Heart left ventricle (tissue), 16 donors: ENCODE results near the gene ABLIM2. TPM values are rescaled to one million over a fixed set of nuclear protein-coding genes. Genes with fewer than 3 reads are reported as not detected.

ENCODE experiments used
- ATAC-seq, 4 donors: fragments of 200-7000 bp; cut with Tn5 transposase; one replicate each; pipeline ENCODE4 v1.9.1; 2020 to 2022; ENCODE audit warnings: moderate library complexity in 4 of 4, mild to moderate bottlenecking in 3 of 4, moderate number of reproducible peaks in 1 of 4
- DNase-seq, 5 donors: peaks; one replicate each; pipeline ENCODE4 v3.0.0-alpha.2; 2020
- H3K27ac ChIP-seq, 12 donors: fragments of 200-600 bp; sonication (generic) in 4 of 12; one replicate each; pipeline versions ENCODE4 v1.5.0 to v1.8.0; 2016 to 2022; ENCODE audit warnings: mild to moderate bottlenecking in 2 of 12
- H3K27me3 ChIP-seq, 9 donors: fragments of 200-600 bp; sonication (generic) in 2 of 9; one replicate each; pipeline versions ENCODE4 v1.5.1 to v1.8.0; 2016 to 2022; ENCODE audit warnings: mild to moderate bottlenecking in 3 of 9
- H3K36me3 ChIP-seq, 9 donors: fragments of 200-600 bp; sonication (generic) in 2 of 9; one replicate each; pipeline versions ENCODE4 v1.5.0 to v1.8.0; 2018 to 2022; ENCODE audit warnings: mild to moderate bottlenecking in 2 of 9
- H3K4me1 ChIP-seq, 12 donors: fragments of 200-600 bp; sonication (generic) in 4 of 12; one replicate each; pipeline versions ENCODE4 v1.5.0 to v1.8.0; 2016 to 2022; ENCODE audit warnings: mild to moderate bottlenecking in 3 of 12
- H3K4me3 ChIP-seq, 12 donors: fragments of 200-600 bp; sonication (generic) in 4 of 12; one replicate each; pipeline versions ENCODE4 v1.5.0 to v1.8.0; 2017 to 2022; ENCODE audit warnings: mild to moderate bottlenecking in 9 of 12, moderate library complexity in 4 of 12
- H3K9me3 ChIP-seq, 12 donors: fragments of 200-600 bp; sonication (generic) in 4 of 12; one replicate each; pipeline versions ENCODE4 v1.5.0 to v1.8.0; 2016 to 2022; ENCODE audit warnings: mild to moderate bottlenecking in 1 of 12
- CTCF ChIP-seq, 12 donors: fragments of 200-600 bp; sonication (generic) in 4 of 12; IDR thresholded peaks; one replicate each; pipeline versions ENCODE4 v1.5.0 to v1.8.0; 2018 to 2022; ENCODE audit warnings: antibody characterized with exemption in 12 of 12, mild to moderate bottlenecking in 5 of 12
- POLR2A ChIP-seq, 2 donors: fragments of 450-650 bp; IDR thresholded peaks; one replicate each; pipeline ENCODE4 v1.6.1; 2017; ENCODE audit warnings: antibody characterized with exemption in 2 of 2, mild to moderate bottlenecking in 2 of 2, moderate library complexity in 2 of 2
- WGBS, 4 donors: extraction: QIAGEN DNeasy Blood & Tissue Kit in 2 of 4; methylation state at CpG; one replicate each; pipeline versions ENCODE4 v1.1.5 to v1.1.7; 2013 to 2018; 5-methylcytosine and 5-hydroxymethylcytosine counted together
- intact Hi-C, 10 donors: fragments of 100-400 bp; cut with DNase I; formaldehyde crosslinking; loops; one replicate each; pipeline versions ENCODE4 v1.11.1 to v1.14.2; 2022
- polyA plus RNA-seq, 2 donors: library from polyadenylated mRNA; stranded (reverse); fragments of 200-250 nt; gene quantifications; one replicate each; pipeline ENCODE4 v1.2.3, GENCODE V29; 2013
- total RNA-seq, 9 donors: library from RNA; depleted of rRNA in 2 of 9; stranded (reverse); fragments of >200 nt in 2 of 9; fragmentation: NEBNext Ultra II Directional in 3 of 9; extraction: Animal tissue kit (Norgen Biotek cat#: 25700) in 3 of 9; gene quantifications; one replicate each; pipeline versions ENCODE4 v1.1.0 to v1.2.4, GENCODE V29; 2016 to 2023
- donor health status: ischemic (EF 13 %, LVEDD 7.1; RV severe dilation, severe dysfunction).
- donor health status: healthy with polysubstance abuse.
- donor health status: DM: no; HTN: yes; CAD: no.
- donor health status: DM: no; HTN: no; CAD: no.
- donor health status: ischemic (EF 25% LVEDD 6.9; RV normal size, moderate dysfunction).
- donor health status: ischemic (EF 25% LVEDD 5.7; RV mildly dilated, moderate dysfunction).
- donor health status: healthy.
- donor health status: DM: yes; HTN: yes; CAD: no.
- donor health status: ischemic (EF 35%, LVEDD 5.7; RV mildly dilated, moderate dysfunction).
- donor health status: nonischemic (EF 11% LVEDD 7.7; RV severe dilation, severe dysfunction).
- donor health status: DM: yes; HTN: yes; CAD: no.
- donor health status: PGD.
- donor health status: ischemic (EF 29% LVEDD 5.4; RV normal size, mild dysfunction).
- donor health status: nonischemic (EF 23%, LVEDD 6.1; RV moderate dilation, normal function).

ABLIM2 gene
- total and polyA plus RNA-seq, 11 donors = 11.1 to 27.9 (median 18.4) TPM

- Histone ChIP-seq H3K27me3 (no peaks in the 10 kb centered on the region), H3K4me1 (peaks cover 0 to 26% (median 16%) of the 10 kb centered on the region in 12 donors), H3K27ac (no peak overlapping the region), H3K9me3 (no peaks in the 10 kb centered on the region), H3K36me3 (no peaks in the 10 kb centered on the region), H3K4me3 (no peak overlapping the region)
- WGBS, 4 donors = 96 to 98% (median 97%) methylated on average over 7 of the region's 7 CpGs
- no peak for TF ChIP-seq POLR2A (IDR thresholded peaks at IDR 0.05)
- no peak for TF ChIP-seq CTCF (IDR thresholded peaks at IDR 0.05)
- ATAC-seq (no peak), DNase-seq (peak in 1 of 5 donors; percentile 3)
- intact Hi-C loops = no loop called here
These were observed 182.6 kb downstream of the ABLIM2 start for GRCh38 chr4:7976025-7976424.

GRCh38 chr4:7974425-7974824, 184.2 kb downstream of the ABLIM2 start:
- TF ChIP-seq POLR2A (IDR thresholded peaks at IDR 0.05) (no peak), CTCF (IDR thresholded peaks at IDR 0.05) (no peak)
- Histone ChIP-seq H3K27ac (no peak overlapping the region), H3K9me3 (no peaks in the 10 kb centered on the region), H3K4me3 (no peak overlapping the region), H3K36me3 (no peaks in the 10 kb centered on the region), H3K4me1 (peaks cover 5 to 39% (median 27%) of the 10 kb centered on the region in 12 donors), H3K27me3 (no peaks in the 10 kb centered on the region)
- intact Hi-C loops = loop anchor here in 1 of 10 donors (5.0 kb wide), 1 partner anchor 37 kb away; the partner anchor contains the start of gene AFAP1
- no peak for ATAC-seq
- DNase-seq = no peak
- WGBS, 4 donors = 96 to 100% (median 99%) methylated on average over 1 of the region's 1 CpG

GRCh38 chr4:7973545-7973981, 185.1 kb downstream of the ABLIM2 start:
- Histone ChIP-seq H3K9me3 (no peaks in the 10 kb centered on the region), H3K27ac (no peak overlapping the region), H3K36me3 (no peaks in the 10 kb centered on the region), H3K4me3 (no peak overlapping the region), H3K4me1 (peaks cover 5 to 44% (median 28%) of the 10 kb centered on the region in 12 donors), H3K27me3 (no peaks in the 10 kb centered on the region)
- intact Hi-C loops = loop anchor here in 1 of 10 donors (5.0 kb wide), 1 partner anchor 36 kb away; the partner anchor contains the start of gene AFAP1
- 79 to 91% (median 84%) methylated on average over 9 to 10 of the region's 10 CpGs for WGBS, 4 donors
- no peak for TF ChIP-seq POLR2A (IDR thresholded peaks at IDR 0.05)
- TF ChIP-seq CTCF (IDR thresholded peaks at IDR 0.05) = no peak
- no peak for ATAC-seq
- DNase-seq = peak in 1 of 5 donors; percentile 31

- Histone ChIP-seq H3K4me1 (peaks cover 5 to 48% (median 32%) of the 10 kb centered on the region in 12 donors), H3K27ac (peak overlapping the region in 1 of 12 donors; percentile 88), H3K4me3 (no peak overlapping the region), H3K36me3 (no peaks in the 10 kb centered on the region), H3K27me3 (no peaks in the 10 kb centered on the region), H3K9me3 (no peaks in the 10 kb centered on the region)
- intact Hi-C loops = loop anchor here in 1 of 10 donors (5.0 kb wide), 1 partner anchor 35 kb away; the partner anchor contains the start of gene AFAP1
- DNase-seq (peak in 1 of 5 donors; percentile 51), ATAC-seq (no peak)
- 77 to 94% (median 88%) methylated on average over 9 to 13 of the region's 13 CpGs for WGBS, 4 donors
- TF ChIP-seq POLR2A (IDR thresholded peaks at IDR 0.05) (no peak), CTCF (IDR thresholded peaks at IDR 0.05) (no peak)
These were observed 186.6 kb downstream of the ABLIM2 start for GRCh38 chr4:7971881-7972500.
